Esophagus muscularis mucosa (tissue), 3 donors: ENCODE data around the gene RNF146.

Source experiments
- POLR2AphosphoS5 ChIP-seq, 2 donors: sonication (generic); formaldehyde crosslinking; IDR thresholded peaks; one replicate each; pipeline ENCODE4 v1.6.1; 2017; ENCODE audit warnings: antibody characterized with exemption in 2 of 2
- TF ChIP-seq, protein P1 (sequence below), 3 experiments: fragments of 200-600 bp in 2 of 3; fragments of 450-650 bp in 1 of 3; sonication (generic) in 2 of 3; IDR thresholded peaks; one replicate each; pipeline ENCODE4 v1.5.1; 2017 to 2019; ENCODE audit warnings: antibody characterized with exemption in 3 of 3, mild to moderate bottlenecking in 2 of 3, moderate library complexity in 1 of 3

DNA sequence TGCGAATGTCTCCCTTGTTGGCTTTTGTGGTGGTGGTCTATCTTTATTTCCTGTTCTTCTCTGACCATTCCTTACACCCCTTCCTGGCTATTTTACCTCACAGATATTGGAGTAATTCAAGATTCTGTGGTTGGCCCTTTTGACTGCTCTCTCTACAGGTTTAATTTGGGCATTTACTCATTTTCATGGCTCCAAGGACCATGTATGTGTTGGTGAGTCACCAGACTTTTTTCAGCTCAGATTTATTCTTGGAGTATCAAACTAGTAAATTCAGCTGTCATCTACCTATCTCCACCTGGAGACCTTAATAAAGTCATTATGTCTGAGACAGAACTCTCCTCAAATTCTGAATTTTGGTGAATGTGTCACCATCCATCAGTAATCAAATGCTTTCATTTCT, 15.5 kb downstream of the RNF146 start:
- TF ChIP-seq, protein P1, sequence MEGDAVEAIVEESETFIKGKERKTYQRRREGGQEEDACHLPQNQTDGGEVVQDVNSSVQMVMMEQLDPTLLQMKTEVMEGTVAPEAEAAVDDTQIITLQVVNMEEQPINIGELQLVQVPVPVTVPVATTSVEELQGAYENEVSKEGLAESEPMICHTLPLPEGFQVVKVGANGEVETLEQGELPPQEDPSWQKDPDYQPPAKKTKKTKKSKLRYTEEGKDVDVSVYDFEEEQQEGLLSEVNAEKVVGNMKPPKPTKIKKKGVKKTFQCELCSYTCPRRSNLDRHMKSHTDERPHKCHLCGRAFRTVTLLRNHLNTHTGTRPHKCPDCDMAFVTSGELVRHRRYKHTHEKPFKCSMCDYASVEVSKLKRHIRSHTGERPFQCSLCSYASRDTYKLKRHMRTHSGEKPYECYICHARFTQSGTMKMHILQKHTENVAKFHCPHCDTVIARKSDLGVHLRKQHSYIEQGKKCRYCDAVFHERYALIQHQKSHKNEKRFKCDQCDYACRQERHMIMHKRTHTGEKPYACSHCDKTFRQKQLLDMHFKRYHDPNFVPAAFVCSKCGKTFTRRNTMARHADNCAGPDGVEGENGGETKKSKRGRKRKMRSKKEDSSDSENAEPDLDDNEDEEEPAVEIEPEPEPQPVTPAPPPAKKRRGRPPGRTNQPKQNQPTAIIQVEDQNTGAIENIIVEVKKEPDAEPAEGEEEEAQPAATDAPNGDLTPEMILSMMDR (IDR thresholded peaks at IDR 0.05), result no peak
- no peak for TF ChIP-seq POLR2AphosphoS5 (IDR thresholded peaks at IDR 0.05)
